ENCODE measurements around the gene MMAA.
A peak's percentile ranks its signal among the peaks of the same experiment; 100 is the strongest.

DNA sequence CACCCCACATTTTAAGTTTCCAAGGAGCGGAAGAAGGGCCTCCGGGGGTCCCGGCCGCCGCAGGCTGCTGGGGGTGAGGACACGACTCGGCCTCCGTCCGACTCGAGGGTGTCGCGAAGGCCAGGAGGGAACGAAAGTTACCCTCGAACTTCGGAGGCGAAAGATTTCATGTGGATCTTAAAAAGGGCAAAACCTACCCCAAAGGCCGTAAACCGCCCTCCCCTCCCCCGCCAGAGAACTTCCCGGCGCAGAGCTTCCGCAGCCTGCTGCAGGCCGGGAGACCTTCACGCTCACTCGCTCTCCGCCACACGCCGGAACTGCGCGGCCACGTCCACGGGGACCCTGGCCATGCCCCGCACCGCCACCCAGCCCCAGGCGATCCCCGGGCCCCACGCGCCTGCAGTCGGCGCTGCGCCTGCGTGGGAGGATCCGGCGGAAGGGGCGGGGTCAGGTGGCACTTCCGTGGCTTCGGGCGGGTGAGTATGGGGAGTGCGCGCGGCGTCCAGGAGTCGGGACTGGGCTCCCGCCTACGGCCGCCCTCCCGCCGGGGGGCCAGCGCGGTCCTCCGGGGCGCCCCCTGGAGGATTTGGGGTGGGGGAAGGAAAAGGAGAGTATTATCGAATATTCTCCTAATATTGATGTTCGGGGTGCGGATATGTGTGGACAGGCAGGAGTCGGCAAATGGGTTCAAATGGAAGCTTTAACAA lies at the start of gene MMAA:
- TF ChIP-seq, protein P1, sequence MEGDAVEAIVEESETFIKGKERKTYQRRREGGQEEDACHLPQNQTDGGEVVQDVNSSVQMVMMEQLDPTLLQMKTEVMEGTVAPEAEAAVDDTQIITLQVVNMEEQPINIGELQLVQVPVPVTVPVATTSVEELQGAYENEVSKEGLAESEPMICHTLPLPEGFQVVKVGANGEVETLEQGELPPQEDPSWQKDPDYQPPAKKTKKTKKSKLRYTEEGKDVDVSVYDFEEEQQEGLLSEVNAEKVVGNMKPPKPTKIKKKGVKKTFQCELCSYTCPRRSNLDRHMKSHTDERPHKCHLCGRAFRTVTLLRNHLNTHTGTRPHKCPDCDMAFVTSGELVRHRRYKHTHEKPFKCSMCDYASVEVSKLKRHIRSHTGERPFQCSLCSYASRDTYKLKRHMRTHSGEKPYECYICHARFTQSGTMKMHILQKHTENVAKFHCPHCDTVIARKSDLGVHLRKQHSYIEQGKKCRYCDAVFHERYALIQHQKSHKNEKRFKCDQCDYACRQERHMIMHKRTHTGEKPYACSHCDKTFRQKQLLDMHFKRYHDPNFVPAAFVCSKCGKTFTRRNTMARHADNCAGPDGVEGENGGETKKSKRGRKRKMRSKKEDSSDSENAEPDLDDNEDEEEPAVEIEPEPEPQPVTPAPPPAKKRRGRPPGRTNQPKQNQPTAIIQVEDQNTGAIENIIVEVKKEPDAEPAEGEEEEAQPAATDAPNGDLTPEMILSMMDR (IDR thresholded peaks at IDR 0.05) = peak; percentile 41 to 63 (median 54)
- peak; percentile 85 to 96 for TF ChIP-seq POLR2A (IDR thresholded peaks at IDR 0.05)

Data from adrenal gland (tissue), 5 donors.